ENCODE data around the gene PDPK1.
"Not testable (repeated sequence)": the region's sequence is repeated elsewhere in the genome, so short reads cannot be mapped to it uniquely, and the experiment has no call there.

Gene PDPK1

DNA sequence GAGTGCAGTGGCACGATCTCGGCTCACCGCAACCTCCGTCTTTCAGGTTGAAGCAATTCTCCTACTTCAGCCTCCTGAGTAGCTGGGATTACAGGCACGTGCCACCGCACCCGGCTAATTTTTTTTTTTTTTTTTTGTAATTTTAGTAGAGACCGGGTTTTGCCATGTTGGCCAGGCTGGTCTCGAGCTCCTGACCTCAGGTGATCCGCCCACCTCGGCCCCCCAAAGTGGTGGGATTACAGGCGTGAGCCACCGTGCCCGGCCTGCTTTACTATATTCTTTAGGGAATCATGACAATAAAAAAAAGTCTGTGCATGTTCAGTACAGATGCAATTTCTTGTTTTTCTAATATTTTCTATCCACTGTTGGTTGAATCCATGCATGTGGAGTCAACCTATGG is 6.0 kb downstream of the PDPK1 start:
- DNase-seq, result not testable (repeated sequence)

GRCh38 chr16:2550283-2550878 is 12.6 kb downstream of the PDPK1 start:
- not testable (repeated sequence) for DNase-seq

GRCh38 chr16:2551420-2551889 is 13.6 kb downstream of the PDPK1 start:
- not testable (repeated sequence) for DNase-seq

DNA sequence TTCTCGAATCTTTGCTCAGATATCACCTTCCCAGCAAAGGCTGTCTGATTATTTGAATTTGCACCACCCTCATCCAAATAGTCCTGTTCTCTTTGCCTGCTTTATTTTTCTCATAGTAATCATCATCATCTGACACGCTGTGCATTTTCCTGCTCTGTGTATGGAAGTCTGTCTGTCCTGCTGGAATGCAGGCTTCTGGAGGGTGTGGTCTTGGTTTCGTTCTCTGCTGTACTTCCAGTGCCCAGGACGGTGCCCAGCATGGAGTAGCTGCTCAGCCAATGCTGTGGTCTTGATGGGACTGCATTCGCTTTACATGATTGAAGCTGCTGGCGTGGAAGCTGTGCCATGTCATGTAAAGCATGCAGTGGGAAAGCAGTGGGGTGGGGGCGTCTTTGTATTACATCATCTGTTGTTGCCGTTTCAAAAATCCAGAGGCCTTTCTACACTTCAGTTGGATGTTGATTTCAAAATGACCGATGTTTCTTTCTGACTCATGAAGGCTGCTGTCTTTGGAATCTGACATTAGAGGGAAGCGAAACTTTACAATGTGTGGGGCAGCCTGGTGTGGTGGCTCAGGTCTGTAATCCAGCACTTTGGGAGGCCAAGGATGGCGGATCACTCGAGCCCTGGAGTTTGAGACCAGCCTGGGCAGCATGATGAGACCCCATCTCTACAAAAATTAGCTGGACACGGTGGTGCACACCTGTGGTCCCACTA is 17.0 kb downstream of the PDPK1 start:
- DNase-seq, result not testable (repeated sequence)

DNA sequence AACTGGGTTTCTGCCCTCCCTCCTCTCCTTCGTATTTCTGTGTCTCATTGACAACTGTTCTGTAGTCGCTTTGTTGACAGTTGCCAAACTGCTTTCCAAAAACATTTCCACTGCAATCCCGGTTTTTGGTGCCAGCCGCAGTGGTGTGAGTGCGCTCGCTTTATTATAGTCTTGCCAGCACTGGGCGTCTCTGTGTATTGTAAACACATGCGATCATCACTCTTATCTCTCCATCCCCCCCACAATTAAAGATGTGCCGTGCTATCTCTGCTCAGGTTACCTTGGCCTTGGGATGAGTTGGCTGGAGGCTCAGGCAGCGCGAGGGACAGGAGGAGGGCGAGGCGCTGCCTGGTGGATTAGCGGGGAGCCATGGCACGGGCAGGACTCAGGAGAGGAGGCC is 19.3 kb downstream of the PDPK1 start:
- DNase-seq, result not testable (repeated sequence)

GRCh38 chr16:2560131-2560797 is 22.4 kb downstream of the PDPK1 start:
- DNase-seq, result not testable (repeated sequence)

- DNase-seq, result peak in 3 of 5 donors; percentile 32 to 59 (median 51)
Measured at GRCh38 chr16:2560798-2561133, 22.9 kb downstream of the PDPK1 start.

DNA sequence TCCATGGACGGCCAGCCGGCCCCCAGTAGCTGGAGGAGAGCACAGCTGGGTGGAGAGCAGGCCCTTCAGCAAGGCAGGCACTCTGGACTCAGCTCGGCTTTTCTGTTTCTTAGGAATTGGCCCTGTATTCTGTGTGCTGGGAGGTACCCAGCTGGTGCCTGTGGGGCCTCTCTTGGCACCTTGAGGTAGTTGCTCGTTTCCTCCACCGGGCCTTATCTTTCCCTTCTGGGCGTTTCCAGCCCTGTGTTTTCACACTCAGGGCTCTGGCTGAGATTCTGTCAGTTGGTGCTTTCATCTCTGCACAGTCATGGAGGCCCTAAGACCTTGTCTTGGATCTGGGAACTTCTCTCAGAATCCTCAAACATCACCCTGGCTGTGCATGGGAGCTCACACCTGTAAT is 29.7 kb downstream of the PDPK1 start:
- not testable (repeated sequence) for DNase-seq

DNA sequence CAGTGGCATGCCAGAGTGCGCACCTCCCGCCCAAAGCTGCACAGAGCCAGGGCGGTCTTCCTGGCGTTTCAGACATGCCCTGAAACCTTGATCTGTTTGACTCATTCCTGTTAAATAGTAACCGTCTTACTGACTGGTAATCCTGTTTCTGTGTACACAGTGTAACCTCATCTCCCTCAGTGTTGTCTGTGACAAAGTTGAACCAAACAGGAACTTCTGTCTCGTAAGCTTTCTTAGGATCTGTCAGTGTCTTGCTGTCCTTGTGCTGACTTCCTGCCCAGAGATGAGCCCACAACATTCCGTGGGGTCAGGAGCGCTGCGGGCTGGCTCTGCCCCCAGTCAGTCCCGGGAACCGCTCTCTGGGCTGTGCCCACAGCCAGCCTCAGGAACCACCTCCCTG is 30.8 kb downstream of the PDPK1 start:
- not testable (repeated sequence) for DNase-seq

GRCh38 chr16:2572704-2573103 is 34.9 kb downstream of the PDPK1 start:
- not testable (repeated sequence) for DNase-seq

- not testable (repeated sequence) for DNase-seq
Measured at GRCh38 chr16:2575839-2576238, 38.0 kb downstream of the PDPK1 start.

- DNase-seq, result not testable (repeated sequence)
Measured at GRCh38 chr16:2577044-2577443, 39.2 kb downstream of the PDPK1 start.

DNA sequence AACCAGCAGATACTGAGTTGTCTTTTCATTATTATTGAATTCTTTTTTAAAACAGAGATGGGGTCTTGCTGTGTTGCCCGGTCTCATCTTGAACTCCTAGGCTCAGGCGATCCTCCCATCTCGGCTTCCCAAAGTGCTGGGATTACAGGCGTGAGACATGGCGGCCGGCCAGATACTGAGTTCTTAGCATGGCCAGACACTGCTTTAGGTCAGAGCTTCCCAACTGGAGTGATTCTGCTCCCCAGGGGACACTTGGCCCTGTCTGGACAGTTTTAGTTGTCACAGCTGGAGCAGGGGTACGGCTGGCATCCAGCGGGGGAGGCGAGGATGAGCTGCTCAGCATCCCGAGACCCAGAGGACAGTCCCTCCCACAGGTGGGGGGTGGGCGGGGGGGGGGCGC is 41.1 kb downstream of the PDPK1 start:
- not testable (repeated sequence) for DNase-seq

- DNase-seq, result not testable (repeated sequence)
Measured at GRCh38 chr16:2580143-2580542, 42.3 kb downstream of the PDPK1 start.

- not testable (repeated sequence) for DNase-seq
Measured at GRCh38 chr16:2580818-2581217, 43.0 kb downstream of the PDPK1 start.

DNA sequence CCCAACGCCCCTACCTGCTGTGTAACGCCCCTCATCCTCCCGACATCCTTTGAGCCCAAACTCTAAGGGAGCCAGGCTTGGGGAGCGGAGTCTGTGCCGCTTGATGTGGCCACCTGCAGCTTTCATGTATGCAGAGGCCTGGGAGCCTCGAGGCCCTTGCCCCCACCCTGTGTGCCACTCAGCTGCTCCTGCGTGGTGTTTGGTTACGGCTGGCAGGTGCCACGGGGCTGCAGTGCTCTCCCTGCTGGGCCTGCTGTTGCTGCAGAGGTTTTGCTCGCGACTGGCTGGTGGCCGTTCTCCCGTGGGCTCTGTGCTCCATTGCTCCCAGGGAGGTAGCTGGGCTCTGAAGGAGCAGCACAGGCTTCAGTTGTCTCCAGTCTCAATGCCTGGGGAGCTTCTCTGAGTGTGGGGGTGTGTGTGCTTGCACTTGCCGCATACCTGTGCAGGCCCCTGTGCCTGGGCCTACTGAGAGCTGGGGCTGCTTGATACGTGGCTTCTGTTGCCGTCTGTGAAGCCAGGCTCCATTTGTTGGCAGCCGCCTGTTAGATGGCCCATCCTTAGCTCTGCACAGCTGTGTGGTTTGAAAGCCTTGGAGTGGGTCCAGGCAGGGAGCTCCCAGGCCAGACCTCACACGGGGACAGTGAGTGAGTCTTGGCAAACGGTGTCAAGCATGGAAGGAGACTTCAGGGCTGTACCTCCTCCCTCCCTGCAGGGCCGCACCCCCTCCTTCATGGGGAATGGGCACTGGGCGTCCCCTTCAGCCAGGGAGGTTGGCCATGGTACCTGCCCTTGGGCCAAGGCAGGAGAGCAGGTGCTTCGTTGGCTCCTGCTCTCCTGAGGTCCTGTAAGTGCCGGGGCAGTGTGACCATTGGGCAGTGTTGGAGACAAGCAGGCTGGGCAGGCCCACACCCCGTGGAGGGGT is 47.2 kb downstream of the PDPK1 start:
- DNase-seq, result no peak

- no peak for DNase-seq
Measured at GRCh38 chr16:2585651-2586081, 47.8 kb downstream of the PDPK1 start.

- no peak for DNase-seq
Measured at GRCh38 chr16:2586241-2586640, 48.4 kb downstream of the PDPK1 start.

- no peak for DNase-seq
Measured at GRCh38 chr16:2586901-2587480, 49.2 kb downstream of the PDPK1 start.

GRCh38 chr16:2587891-2588565 is 50.2 kb downstream of the PDPK1 start:
- no peak for DNase-seq

GRCh38 chr16:2591476-2592240 is 53.8 kb downstream of the PDPK1 start:
- no peak for DNase-seq
